B cell (primary cell): ENCODE results near the gene PNPLA3. TPM values are rescaled to one million over a fixed set of nuclear protein-coding genes. Genes with fewer than 3 reads are reported as not detected.
A peak's percentile ranks its signal among the peaks of the same experiment; 100 is the strongest.

Experiments used
- ATAC-seq: fragments of 200-7000 bp; cut with Tn5 transposase; one replicate; pipeline ENCODE4 v1.10.0; 2021; ENCODE audit warnings: low read depth, mild to moderate bottlenecking, moderate number of reproducible peaks, moderate library complexity
- CTCF ChIA-PET: fragments of 350-600 bp; sonication (Branson Sonifier 250); formaldehyde crosslinking; loops from one replicate; lab custom pipeline; 2021; ENCODE audit warnings: antibody characterized with exemption, inconsistent platforms; lab: Charles Lee
- POLR2A ChIA-PET: fragments of 350-600 bp; sonication (Branson Sonifier 250); formaldehyde crosslinking; loops from one replicate; lab custom pipeline; 2021; ENCODE audit warnings: antibody characterized with exemption; lab: Charles Lee
- DNase-seq: peaks from one replicate; pipeline ENCODE4 v3.0.0; 2013
- H2AFZ ChIP-seq: 2 replicates; pipeline ENCODE4 v1.6.1; 2012; ENCODE audit warnings: mild to moderate bottlenecking, low read depth, low read length; ENCODE audit not compliant: insufficient read depth, poor library complexity, severe bottlenecking
- H3K27ac ChIP-seq, 2 donors: 1 replicate in 1 of 2; 2 replicates in 1 of 2; pipeline ENCODE4 v1.5.1; 2012 to 2013; ENCODE audit warnings: low read length in 2 of 2, mild to moderate bottlenecking in 2 of 2, moderate library complexity in 1 of 2
- H3K27me3 ChIP-seq, 4 experiments: fragments of 200-600 bp in 1 of 4; sonication (generic) in 1 of 4; replicated peaks in 1 of 4; 1 replicate in 2 of 4; 2 replicates in 2 of 4; pipeline versions ENCODE4 v1.6.1 to v1.7.0; 2013 to 2016; ENCODE audit warnings: low read length in 3 of 4, mild to moderate bottlenecking in 2 of 4, mixed read lengths in 1 of 4, moderate library complexity in 1 of 4; ENCODE audit not compliant: insufficient read depth in 4 of 4, control insufficient read depth in 3 of 4; ENCODE audit errors: control extremely low read depth in 1 of 4
- H3K36me3 ChIP-seq, 2 experiments: replicated peaks in 1 of 2; 1 replicate in 1 of 2; 2 replicates in 1 of 2; pipeline versions ENCODE4 v1.6.1 to v1.7.1; 2013; ENCODE audit warnings: low read length in 1 of 2; ENCODE audit not compliant: insufficient read depth in 2 of 2, control insufficient read depth in 1 of 2; ENCODE audit errors: control extremely low read depth in 1 of 2, extremely low read depth in 1 of 2
- H3K4me1 ChIP-seq, 2 donors: fragments of 200-600 bp in 1 of 2; sonication (generic) in 1 of 2; 1 replicate in 1 of 2; 2 replicates in 1 of 2; pipeline versions ENCODE4 v1.5.1 to v1.6.1; 2013 to 2017; ENCODE audit warnings: low read length in 2 of 2; ENCODE audit not compliant: control insufficient read depth in 2 of 2, insufficient read depth in 2 of 2
- H3K4me2 ChIP-seq: replicated peaks from 2 replicates; pipeline ENCODE3; 2012; ENCODE audit warnings: mild to moderate bottlenecking, low read depth, low read length; ENCODE audit not compliant: poor library complexity, severe bottlenecking
- H3K4me3 ChIP-seq, 5 experiments: fragments of 200-600 bp in 1 of 5; sonication (generic) in 1 of 5; 1 replicate in 3 of 5; 2 replicates in 2 of 5; pipeline versions ENCODE4 v1.5.1 to v1.7.0; 2011 to 2016; ENCODE audit warnings: low read length in 4 of 5, mild to moderate bottlenecking in 4 of 5, low read depth in 2 of 5, control low read depth in 1 of 5, moderate library complexity in 1 of 5; ENCODE audit not compliant: insufficient read depth in 1 of 5; ENCODE audit errors: control extremely low read depth in 1 of 5, extremely low read depth in 1 of 5
- H3K79me2 ChIP-seq: fragments of 200-600 bp; sonication (generic); one replicate; pipeline ENCODE4 v1.6.0; 2016; ENCODE audit warnings: low read length; ENCODE audit not compliant: control insufficient read depth, insufficient read depth
- H3K9ac ChIP-seq: fragments of 200-600 bp; sonication (generic); 2 replicates; pipeline ENCODE4 v1.6.1; 2017; ENCODE audit warnings: mild to moderate bottlenecking, low read length, moderate library complexity
- H3K9me3 ChIP-seq, 3 donors: one replicate each; pipeline versions ENCODE4 v1.6.1 to v1.7.1; 2013; ENCODE audit warnings: low read length in 2 of 3; ENCODE audit not compliant: control insufficient read depth in 2 of 3, insufficient read depth in 1 of 3; ENCODE audit errors: control extremely low read depth in 1 of 3
- H4K20me1 ChIP-seq: 2 replicates; pipeline ENCODE4 v1.6.0; 2012; ENCODE audit warnings: mild to moderate bottlenecking, low read length; ENCODE audit not compliant: insufficient read depth, control insufficient read depth, poor library complexity, severe bottlenecking
- H3K27ac Mint-ChIP-seq: one replicate; pipeline ENCODE4 v1.8.0; 2021; ENCODE audit warnings: mixed read lengths
- H3K27me3 Mint-ChIP-seq: one replicate; pipeline ENCODE4 v1.8.0; 2021; ENCODE audit warnings: mixed read lengths
- H3K4me1 Mint-ChIP-seq: one replicate; pipeline ENCODE4 v1.8.0; 2021; ENCODE audit warnings: mixed read lengths
- H3K4me3 Mint-ChIP-seq: one replicate; pipeline ENCODE4 v1.8.0; 2021; ENCODE audit warnings: mixed read lengths
- H3K9me3 Mint-ChIP-seq: one replicate; pipeline ENCODE4 v1.8.0; 2022; ENCODE audit warnings: mixed read lengths; ENCODE audit not compliant: insufficient read depth
- EZH2 ChIP-seq: IDR thresholded peaks from 2 replicates; pipeline ENCODE4 v1.6.1; 2012; ENCODE audit warnings: borderline replicate concordance, low read depth, mild to moderate bottlenecking, moderate library complexity, low read length; ENCODE audit not compliant: insufficient read depth, poor library complexity, severe bottlenecking
- WGBS: methylation state at CpG from one replicate; pipeline ENCODE4 v1.1.5; 2013; ENCODE audit warnings: missing lambda C conversion rate; ENCODE audit not compliant: insufficient coverage; 5-methylcytosine and 5-hydroxymethylcytosine counted together
- intact Hi-C: fragments of 100-400 bp; cut with micrococcal nuclease; formaldehyde crosslinking; loops from one replicate; pipeline ENCODE4 v1.10.0; 2022
- polyA plus RNA-seq: library from polyadenylated mRNA; depleted of rRNA; stranded (reverse); fragments of >200 nt; gene quantifications from 2 replicates; pipeline ENCODE4 v1.2.3, GENCODE V29; 2012
- total RNA-seq, 2 donors: library from RNA; stranded (reverse); fragments of 120-200 nt in 1 of 2; gene quantifications; 1 replicate in 1 of 2; 2 replicates in 1 of 2; pipeline versions ENCODE4 v1.2.3 to v1.2.4, GENCODE V29; 2013 to 2022
- TF ChIP-seq, protein P1 (sequence below): fragments of 200-600 bp; IDR thresholded peaks from one replicate; pipeline ENCODE4 v1.8.0; 2022; ENCODE audit warnings: antibody characterized with exemption, mild to moderate bottlenecking

The PNPLA3 gene
- total and polyA plus RNA-seq, 2 donors (not counting 1 experiment from before 2014, with no cell fraction given): 0.15 TPM; not detected in 1

DNA sequence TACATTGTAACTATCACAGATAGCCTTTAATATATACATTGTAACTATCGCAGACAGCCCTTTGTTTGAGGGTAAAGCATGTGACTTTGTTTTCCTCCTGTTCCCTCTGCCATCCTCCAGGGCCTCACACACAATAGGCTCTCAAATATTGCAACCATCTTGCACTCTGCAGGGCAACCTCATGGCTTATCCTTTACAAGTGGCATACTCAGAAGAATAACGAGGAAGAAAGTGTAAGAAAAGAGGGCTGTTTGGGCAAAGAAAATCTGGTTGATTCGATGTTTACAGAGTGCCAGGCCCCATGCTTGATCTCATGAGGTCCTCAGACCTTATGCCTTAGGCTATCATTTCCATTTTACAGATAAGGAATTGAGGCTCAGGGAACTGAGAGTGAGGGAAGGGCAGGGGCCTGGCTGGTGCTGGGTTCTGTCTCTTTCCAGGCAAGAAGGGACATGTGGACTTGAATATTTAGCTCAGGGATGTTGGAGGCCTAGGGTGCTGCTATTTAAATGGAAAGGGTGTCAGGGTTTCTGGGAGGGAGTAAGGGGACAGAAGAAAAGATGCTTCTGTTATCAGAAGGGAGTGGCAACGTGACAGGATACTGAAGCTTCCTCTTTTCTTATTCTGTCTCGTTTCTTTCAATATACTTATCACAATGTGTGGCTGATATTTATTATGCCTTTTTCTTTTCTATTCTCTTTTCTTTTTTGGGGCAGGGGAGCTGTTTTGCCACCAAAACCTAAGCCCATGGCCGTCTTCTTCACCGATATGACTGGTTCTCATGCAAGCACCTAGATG, 30.6 kb downstream of the PNPLA3 start:
- ATAC-seq: no peak
- Histone ChIP-seq H3K9ac (peak overlapping the region; percentile 79), H4K20me1 (peaks cover 21% of the 10 kb centered on the region), H3K4me2 (peak overlapping the region; percentile 90), H3K27me3 (peaks cover 0 to 4% (median 0%) of the 10 kb centered on the region in 4 experiments), H3K4me3 (peak overlapping the region; percentile 76 to 93 (median 82)), H3K27ac (peak overlapping the region; percentile 85 to 88), H3K79me2 (peaks cover 36% of the 10 kb centered on the region), H3K36me3 (no peaks in the 10 kb centered on the region), H3K4me1 (peaks cover 18 to 23% of the 10 kb centered on the region in 2 donors), H2AFZ (peak overlapping the region; percentile 87), H3K9me3 (no peaks in the 10 kb centered on the region)
- intact Hi-C loops: loop anchor here (2.0 kb wide), 3 partner anchors 71 to 545 kb away; partner anchors contain the start of genes EFCAB6, PARVB and RTL6
- WGBS: 54% methylated on average over 4 of the region's 7 CpGs
- Mint-ChIP-seq H3K27me3 (peaks cover 4% of the 10 kb centered on the region), H3K4me1 (peaks cover 39% of the 10 kb centered on the region), H3K9me3 (no peaks in the 10 kb centered on the region), H3K27ac (peak overlapping the region; percentile 94), H3K4me3 (peak overlapping the region; percentile 94)
- TF ChIP-seq, protein P1, sequence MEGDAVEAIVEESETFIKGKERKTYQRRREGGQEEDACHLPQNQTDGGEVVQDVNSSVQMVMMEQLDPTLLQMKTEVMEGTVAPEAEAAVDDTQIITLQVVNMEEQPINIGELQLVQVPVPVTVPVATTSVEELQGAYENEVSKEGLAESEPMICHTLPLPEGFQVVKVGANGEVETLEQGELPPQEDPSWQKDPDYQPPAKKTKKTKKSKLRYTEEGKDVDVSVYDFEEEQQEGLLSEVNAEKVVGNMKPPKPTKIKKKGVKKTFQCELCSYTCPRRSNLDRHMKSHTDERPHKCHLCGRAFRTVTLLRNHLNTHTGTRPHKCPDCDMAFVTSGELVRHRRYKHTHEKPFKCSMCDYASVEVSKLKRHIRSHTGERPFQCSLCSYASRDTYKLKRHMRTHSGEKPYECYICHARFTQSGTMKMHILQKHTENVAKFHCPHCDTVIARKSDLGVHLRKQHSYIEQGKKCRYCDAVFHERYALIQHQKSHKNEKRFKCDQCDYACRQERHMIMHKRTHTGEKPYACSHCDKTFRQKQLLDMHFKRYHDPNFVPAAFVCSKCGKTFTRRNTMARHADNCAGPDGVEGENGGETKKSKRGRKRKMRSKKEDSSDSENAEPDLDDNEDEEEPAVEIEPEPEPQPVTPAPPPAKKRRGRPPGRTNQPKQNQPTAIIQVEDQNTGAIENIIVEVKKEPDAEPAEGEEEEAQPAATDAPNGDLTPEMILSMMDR: no peak
- TF ChIP-seq EZH2: no peak
- ChIA-PET CTCF (interaction anchor here (0.9 to 2.0 kb wide), 4 partner anchors 8 to 131 kb away, joined by 4 to 18 read pairs (median 6); no protein-coding TSS in a partner anchor), POLR2A (interaction anchor here (1.0 to 1.7 kb wide), 4 partner anchors 42 to 227 kb away, joined by 3 to 5 read pairs (median 4); partner anchors contain the start of genes PARVB and PARVG)
- DNase-seq: peak; percentile 54
